ENCODE measurements around the gene MYO15B. TPM values are rescaled to one million over a fixed set of nuclear protein-coding genes. Genes with fewer than 3 reads are reported as not detected.

The MYO15B gene
- total RNA-seq, 2 donors from 2014 or later: 210 to 462 TPM

- peak overlapping the region; percentile 60 for H3K27ac ChIP-seq
- TF ChIP-seq, protein P1, sequence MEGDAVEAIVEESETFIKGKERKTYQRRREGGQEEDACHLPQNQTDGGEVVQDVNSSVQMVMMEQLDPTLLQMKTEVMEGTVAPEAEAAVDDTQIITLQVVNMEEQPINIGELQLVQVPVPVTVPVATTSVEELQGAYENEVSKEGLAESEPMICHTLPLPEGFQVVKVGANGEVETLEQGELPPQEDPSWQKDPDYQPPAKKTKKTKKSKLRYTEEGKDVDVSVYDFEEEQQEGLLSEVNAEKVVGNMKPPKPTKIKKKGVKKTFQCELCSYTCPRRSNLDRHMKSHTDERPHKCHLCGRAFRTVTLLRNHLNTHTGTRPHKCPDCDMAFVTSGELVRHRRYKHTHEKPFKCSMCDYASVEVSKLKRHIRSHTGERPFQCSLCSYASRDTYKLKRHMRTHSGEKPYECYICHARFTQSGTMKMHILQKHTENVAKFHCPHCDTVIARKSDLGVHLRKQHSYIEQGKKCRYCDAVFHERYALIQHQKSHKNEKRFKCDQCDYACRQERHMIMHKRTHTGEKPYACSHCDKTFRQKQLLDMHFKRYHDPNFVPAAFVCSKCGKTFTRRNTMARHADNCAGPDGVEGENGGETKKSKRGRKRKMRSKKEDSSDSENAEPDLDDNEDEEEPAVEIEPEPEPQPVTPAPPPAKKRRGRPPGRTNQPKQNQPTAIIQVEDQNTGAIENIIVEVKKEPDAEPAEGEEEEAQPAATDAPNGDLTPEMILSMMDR (IDR thresholded peaks at IDR 0.05): no peak
- DNase-seq: peak; percentile 89
- H3K36me3 ChIP-seq: no peaks in the 10 kb centered on the region
- peaks cover 16% of the 10 kb centered on the region for H3K4me1 ChIP-seq
- peak overlapping the region; percentile 62 to 88 for H3K9ac ChIP-seq (ENCODE audit: low read depth in 2 of 2, low read length in 2 of 2)
- no peak overlapping the region for H3K4me3 ChIP-seq
- no peaks in the 10 kb centered on the region for H3K9me3 ChIP-seq
- no peaks in the 10 kb centered on the region for H3K27me3 ChIP-seq
- intact Hi-C loops (cut with DNase I): no loop called here
Measured at GRCh38 chr17:75557075-75557851, 30.3 kb upstream of the MYO15B start.

DNA sequence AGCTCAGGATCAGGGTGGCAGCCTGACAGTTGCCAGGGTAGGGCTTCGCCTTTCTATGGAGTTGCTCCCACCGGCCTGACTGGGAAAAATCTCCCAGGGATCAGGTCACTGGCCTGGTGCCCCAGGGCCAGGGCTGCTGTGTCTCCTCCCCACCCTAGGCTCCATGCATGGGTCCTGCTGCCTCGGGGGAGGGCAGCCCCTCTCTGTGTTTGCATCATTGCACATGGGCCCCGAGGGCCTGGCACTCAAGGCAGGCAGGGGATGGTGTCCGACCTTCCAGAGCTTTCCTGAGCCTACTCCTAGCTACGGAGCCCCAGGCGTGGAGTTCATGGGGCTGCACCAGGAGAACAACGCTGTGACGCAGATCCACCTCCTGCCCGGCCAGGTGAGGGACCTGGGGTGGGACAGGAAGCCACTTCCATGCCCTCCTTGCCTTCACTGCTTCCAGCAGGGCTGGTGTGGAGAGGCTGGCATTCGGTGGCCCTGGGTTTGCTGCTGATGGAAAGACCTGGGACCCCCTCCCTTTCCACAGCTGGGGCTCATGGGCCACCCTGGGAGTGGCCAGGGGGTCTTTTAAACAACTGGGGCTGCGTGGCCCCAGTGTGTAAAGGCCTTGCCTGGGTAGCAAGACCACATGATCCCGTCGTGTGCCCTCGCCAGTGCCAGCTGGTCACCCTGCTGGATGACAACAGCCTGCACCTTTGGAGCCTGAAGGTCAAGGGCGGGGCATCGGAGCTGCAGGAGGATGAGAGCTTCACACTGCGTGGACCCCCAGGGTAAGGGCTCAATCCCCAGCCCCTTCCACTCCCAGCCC, 29.5 kb upstream of the MYO15B start:
- Histone ChIP-seq H3K27me3 (no peaks in the 10 kb centered on the region), H3K27ac (peak overlapping the region; percentile 60), H3K9ac (ENCODE audit: low read depth in 2 of 2, low read length in 2 of 2) (peak overlapping the region; percentile 26 to 88), H3K36me3 (peaks cover 6% of the 10 kb centered on the region), H3K9me3 (no peaks in the 10 kb centered on the region), H3K4me3 (no peak overlapping the region), H3K4me1 (peaks cover 16% of the 10 kb centered on the region)
- TF ChIP-seq, protein P1 (IDR thresholded peaks at IDR 0.05): no peak
- DNase-seq: no peak
- intact Hi-C loops (cut with DNase I): no loop called here

GRCh38 chr17:75558666-75559530, 28.7 kb upstream of the MYO15B start:
- Histone ChIP-seq H3K4me1 (peaks cover 16% of the 10 kb centered on the region), H3K27me3 (no peaks in the 10 kb centered on the region), H3K27ac (no peak overlapping the region), H3K9ac (ENCODE audit: low read depth in 2 of 2, low read length in 2 of 2) (peak overlapping the region in 1 of 2 donors; percentile 88), H3K36me3 (peaks cover 14% of the 10 kb centered on the region), H3K9me3 (no peaks in the 10 kb centered on the region), H3K4me3 (no peak overlapping the region)
- DNase-seq: no peak
- intact Hi-C loops (cut with DNase I): no loop called here
- TF ChIP-seq, protein P1 (IDR thresholded peaks at IDR 0.05): no peak

GRCh38 chr17:75559958-75560533, 27.6 kb upstream of the MYO15B start:
- no peak overlapping the region for H3K4me3 ChIP-seq
- H3K4me1 ChIP-seq: peaks cover 16% of the 10 kb centered on the region
- H3K36me3 ChIP-seq: peaks cover 21% of the 10 kb centered on the region
- TF ChIP-seq, protein P1 (IDR thresholded peaks at IDR 0.05): no peak
- no peaks in the 10 kb centered on the region for H3K9me3 ChIP-seq
- H3K27ac ChIP-seq: no peak overlapping the region
- H3K9ac ChIP-seq (ENCODE audit: low read depth in 2 of 2, low read length in 2 of 2): no peak overlapping the region
- intact Hi-C loops (cut with DNase I): no loop called here
- no peak for DNase-seq
- H3K27me3 ChIP-seq: no peaks in the 10 kb centered on the region

Data from colonic mucosa (tissue), 4 donors.